GM18517 (cell line): ENCODE results near the gene RIPOR1.
"Not testable (repeated sequence)": the region's sequence is repeated elsewhere in the genome, so short reads cannot be mapped to it uniquely, and the experiment has no call there.

ENCODE experiments used
- ATAC-seq: cut with Tn5 transposase; IDR thresholded peaks from one replicate; pipeline ENCODE4 v1.9.1; 2021; ENCODE audit warnings: mild to moderate bottlenecking, moderate library complexity; ENCODE audit not compliant: unreplicated experiment

RIPOR1 gene

GRCh38 chr16:67517155-67517445 is 11.5 kb upstream of the RIPOR1 start:
- ATAC-seq = no peak

DNA sequence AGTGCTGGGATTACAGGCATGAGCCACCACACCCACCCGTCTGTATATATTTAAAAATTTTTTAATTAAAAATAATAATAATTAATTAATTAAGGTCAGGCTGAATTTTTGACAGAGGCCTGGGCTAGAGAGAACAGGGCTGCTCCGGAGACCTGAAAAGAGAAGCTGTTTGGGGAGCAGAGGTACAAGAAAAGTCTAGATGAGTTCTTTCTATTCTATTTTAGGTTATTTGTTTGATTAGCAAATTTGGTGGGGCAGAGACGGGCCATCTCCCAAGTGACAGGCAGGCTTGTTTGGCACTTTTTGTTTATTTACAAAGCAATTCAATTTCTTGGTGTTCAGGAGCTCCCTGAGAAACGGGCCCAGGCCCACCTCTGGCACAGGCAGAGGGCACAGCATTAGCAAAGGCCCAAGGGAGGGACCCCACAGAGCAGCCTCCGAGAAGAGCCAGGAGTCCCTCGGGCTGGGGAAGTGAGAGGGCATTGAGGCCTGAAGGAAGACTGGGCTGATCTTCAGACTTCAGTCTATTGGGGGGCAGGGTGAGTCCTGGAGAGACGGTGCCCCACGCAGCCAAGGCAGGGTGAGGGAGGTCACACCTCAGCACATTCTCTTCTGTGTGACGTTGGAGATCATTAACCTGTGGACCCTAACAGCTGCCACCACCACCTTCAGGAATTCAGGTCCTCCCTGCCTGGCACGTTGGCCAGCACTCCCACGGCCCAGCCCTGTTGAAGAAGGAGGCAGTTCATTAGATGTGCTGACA is 10.8 kb upstream of the RIPOR1 start:
- peak; percentile 41 for ATAC-seq

DNA sequence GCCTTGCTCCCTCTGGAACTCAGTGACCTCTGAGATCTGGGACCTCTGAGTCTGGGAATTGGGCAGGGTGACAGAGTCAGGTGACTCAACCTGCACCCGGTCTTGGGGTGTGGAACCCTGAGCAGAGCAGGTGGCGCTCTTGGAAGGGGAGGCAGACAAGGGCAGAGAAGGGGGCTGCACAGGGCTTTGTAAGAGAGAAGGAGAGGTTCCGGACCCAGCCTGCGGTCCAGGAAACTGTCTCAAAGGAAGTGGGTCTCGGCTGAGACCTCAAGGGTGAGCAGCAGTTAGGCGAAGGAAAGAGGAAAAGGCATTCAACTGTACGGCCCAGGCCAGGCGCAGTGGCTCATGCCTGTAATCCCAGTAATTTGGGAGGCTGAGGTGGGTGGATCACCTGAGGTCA is 10.0 kb upstream of the RIPOR1 start:
- ATAC-seq = no peak

DNA sequence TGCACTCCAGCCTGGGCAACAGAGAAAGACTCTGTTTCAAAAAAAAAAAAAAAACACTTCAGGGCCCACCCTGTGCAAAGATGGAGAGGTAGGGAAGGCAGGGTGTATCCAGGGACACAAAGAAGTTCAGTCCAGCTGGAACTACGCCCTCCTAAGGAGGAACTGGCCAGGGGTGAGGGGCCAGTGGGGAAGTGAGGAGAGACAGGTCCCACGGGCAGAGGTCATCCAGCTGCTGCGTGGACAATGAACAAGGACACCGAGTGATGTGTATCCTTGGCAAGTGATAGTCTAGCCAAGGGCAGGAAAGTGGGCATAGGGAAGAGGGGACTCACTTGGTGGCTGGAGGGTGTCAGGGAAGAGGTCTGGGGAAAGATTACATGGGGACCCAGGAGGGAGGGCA is 9.4 kb upstream of the RIPOR1 start:
- ATAC-seq = no peak

DNA sequence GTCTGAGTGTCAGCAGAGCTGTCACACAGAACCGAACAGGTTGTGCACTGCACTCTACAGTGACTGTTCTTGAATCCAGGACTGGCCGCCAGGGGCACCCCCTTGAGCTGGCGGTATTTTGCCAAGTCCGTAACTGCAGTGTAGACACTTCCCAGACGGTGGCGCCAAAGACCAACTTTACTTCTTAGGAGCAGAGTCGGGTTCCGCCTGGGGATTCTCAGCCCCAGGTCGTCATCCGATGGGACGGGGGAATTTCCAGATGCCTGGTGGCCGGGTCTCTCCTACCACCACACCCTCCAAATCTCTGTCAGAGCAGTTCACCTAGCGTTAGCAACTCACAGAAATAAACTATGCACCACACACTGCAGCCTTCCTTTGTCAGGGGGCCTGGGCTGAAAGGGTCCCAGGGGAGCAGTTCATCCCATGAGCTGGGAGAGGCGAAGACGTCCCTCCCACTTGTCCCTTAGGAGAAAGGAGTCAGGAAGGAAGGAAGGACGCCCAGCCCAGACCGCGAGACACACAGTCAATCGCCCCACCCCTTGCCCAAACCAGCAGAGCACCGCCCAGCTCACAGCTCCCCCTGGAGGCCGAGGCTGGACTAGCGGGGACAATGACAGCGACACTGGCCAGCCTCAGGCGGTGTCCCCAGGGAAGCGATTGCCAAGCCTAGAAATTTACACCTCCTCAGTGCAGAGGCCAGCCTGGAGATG is 7.4 kb upstream of the RIPOR1 start:
- peak; percentile 67 for ATAC-seq

DNA sequence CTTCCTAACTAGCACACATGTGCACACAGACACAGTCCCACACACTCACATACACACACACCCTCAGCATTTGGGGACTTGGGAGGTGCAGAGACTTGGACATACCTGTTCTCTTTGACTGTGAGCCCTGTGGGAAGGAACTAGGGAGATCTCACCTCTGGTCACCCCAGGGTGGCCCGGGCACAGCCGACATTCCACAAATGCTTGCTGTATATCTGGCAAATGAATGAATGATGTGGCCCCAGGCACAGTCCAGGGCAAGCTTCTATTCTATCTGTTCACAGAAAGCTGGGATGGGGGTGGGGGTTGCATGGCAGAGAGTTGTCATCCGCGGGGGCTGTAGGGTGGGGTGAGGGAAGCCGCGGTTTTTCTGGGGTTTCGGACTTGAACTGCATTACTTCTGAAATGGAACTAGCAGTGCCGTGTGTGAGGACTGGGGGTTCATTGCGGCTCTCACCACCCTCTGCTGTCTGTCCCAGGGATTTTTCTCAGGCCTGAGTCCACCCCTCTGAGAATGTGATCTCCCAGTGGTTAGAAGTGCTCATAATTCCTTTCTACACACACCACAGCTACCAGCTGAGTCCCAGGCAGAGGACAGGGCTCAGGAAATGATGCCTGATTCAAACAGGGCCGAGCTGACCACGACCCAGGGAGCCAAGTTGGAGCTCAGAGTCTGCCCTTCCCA is 3.3 kb upstream of the RIPOR1 start:
- no peak for ATAC-seq

- no peak for ATAC-seq
These were observed 2.4 kb upstream of the RIPOR1 start for GRCh38 chr16:67526149-67526791.

- ATAC-seq = no peak
These were observed 397 bp downstream of the RIPOR1 start for GRCh38 chr16:67528870-67529581.

- ATAC-seq = no peak
These were observed 968 bp downstream of the RIPOR1 start for GRCh38 chr16:67529582-67530012.

DNA sequence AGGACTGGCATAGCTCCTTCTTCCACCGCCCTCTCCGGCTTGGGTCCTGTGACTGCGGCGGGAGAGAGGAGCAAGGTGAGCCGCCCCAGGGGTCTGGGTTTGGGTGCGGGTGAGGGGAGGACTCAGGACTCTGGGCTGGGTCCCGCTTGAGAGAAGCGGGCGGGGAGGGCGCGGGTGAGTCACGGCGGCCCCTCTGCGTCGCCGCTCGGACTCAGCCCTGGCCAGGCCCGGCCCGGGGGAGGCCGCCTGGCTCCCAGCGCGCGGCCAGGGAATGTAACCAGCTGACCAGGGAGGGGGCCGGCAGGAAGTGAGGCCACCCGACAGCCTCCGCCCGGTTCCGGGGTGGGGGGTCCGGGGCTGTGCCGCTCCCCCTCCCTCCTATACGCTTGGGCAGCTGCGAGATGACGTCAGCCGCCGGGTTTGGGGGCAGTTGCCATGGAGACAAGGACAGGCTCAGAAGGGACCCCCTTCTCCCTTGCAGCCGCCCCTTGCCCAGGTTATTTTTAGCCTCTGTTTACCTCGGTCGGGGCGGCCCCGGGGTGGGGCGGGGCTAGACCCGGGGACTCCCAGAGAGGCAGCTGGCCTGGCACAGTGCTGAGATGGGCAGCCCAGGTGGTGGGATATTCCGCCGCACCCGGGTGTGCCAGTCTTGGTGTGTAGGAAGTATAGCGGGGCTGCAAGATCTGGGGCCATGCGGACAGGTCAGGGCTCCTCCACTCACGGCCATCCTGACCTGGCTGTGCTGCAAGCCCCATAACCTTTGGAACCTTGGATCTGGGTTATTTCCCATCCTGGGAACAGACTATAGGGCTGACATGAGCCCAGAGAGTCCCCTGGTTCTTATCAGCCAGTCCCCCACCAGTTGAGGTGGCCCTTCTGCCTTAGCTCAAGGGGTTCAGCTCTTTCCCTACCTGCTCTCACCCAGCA is 1.6 kb downstream of the RIPOR1 start:
- ATAC-seq = no peak

- ATAC-seq = no peak
These were observed 2.6 kb downstream of the RIPOR1 start for GRCh38 chr16:67531247-67531646.

- ATAC-seq = no peak
These were observed 4.5 kb downstream of the RIPOR1 start for GRCh38 chr16:67533024-67533560.

- not testable (repeated sequence) for ATAC-seq
These were observed 5.4 kb downstream of the RIPOR1 start for GRCh38 chr16:67533987-67534386.

- no peak for ATAC-seq
These were observed 5.8 kb downstream of the RIPOR1 start for GRCh38 chr16:67534431-67534830.

DNA sequence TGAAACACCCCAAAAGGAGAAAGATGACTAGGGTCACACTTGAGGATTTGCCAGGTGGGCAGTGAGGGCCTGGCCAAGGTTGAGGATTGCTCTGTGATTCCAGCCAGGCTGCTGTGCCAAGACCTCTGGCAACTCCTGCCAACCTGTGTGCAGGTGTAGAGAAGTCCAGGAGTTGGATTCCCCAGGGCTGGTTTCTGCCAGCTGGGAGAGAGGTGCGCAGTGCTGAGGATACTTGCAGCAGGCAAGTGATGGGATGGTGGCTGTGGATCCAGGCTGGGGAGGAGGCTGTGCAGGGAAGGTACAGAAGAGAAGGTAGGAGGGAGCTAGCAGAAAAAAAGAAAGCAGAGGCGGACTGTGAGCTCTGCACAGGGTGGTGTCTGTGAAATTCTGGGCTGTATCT is 6.6 kb downstream of the RIPOR1 start:
- ATAC-seq = no peak

DNA sequence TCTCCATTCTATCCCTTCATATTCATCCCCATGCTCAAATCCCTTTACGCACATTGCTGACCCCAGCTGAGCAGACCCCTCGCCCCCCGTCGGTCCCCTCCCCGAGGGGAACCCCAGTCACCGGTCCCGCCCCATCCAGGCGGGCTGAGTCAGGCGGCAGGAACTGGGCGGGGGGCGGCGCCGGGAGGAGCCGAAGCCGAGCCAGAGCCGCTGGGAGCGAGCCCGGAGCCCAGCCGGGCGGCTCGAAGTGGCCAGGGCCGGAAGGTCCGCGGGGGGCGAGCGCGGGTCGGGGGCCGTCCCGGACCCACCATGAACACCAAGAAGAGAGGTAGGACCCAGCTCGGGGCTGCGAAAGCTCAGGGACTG is 8.6 kb downstream of the RIPOR1 start:
- ATAC-seq = no peak

DNA sequence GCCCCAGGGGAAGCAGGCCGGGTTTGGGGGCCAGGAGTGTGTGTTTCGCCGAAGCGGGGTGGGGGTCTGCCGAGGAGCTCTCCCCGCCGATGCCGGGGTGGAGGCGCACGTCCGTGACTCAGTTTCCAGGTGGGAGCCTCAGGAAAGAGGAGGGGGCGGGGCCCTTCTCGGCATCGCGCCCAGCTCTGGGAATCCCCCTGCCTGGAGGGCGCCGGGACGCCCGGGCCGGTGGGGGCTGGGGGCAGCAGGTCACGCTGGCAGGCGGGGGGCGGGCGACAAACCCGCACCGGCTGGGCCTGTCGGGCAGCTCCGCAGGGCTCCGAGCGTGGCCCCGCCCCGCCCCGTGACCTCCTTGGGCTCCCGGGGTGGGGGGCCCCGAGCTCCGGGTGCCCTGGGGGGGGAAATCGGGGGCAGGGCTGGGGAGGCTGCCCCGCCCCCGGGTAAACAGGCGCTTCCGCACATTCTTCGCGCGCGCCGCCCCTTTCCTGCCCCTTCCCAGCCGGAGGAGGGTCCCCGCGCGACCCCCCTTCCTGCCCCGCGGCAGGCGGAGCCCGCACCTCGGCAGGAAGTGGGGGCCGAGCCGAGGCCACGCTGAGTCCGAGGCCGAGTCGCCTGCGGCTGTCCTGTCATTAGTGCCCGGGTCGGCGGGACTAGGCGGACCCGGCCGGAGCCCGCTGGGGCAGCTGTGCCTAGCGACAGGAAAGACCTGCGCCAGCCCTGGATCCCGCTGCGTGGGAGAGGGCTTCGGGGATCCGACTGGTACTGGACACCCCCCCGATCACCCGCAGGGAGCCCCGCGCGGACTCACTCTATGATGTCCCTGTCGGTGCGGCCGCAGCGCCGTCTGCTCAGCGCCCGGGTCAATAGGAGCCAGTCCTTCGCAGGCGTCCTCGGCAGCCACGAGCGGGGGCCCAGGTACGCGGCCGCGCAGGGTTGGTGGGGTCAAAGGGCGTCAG is 9.3 kb downstream of the RIPOR1 start:
- ATAC-seq = no peak

DNA sequence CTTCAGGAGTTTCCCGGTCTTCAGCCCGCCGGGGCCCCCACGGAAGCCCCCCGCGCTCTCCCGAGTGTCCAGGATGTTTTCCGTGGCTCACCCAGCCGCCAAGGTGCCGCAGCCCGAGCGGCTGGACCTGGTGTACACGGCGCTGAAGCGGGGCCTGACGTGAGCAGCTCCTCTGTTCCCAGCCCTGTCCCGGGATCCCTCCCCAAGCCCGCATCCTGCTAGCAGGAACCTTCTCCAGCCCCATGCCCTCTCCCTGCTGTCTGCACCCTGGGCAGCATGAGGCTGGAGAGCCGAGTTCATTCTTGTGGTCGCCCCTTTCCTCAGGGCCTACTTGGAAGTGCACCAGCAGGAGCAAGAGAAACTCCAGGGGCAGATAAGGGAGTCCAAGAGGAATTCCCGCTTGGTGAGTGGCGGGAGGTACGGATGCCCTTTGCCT is 10.1 kb downstream of the RIPOR1 start:
- no peak for ATAC-seq

DNA sequence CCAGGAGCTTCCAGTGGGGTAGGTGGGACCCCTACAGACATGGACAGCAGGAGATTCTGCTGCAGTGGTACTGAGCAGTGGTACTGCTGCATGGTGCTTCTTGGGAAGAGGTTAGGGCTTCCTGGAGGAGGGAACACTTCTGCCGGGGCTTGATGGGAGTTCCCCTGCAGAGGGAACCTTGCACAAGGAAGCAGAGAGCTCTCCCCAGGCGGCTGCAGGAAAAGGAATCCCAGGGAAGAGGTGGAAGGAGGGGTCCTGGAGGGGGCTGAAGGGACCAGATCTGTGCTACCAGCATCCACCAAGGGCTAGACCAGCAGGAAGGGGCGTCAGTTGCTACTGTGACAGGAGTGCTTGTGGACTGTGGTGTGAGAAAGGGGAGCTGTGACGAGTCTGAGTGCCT is 10.6 kb downstream of the RIPOR1 start:
- ATAC-seq = no peak
